Activated B cell treated with CpG ODN at 0.5 μM for 24 hours (primary cell): ENCODE results near the gene FERMT3. TPM values are rescaled to one million over a fixed set of nuclear protein-coding genes. Genes with fewer than 3 reads are reported as not detected.

ENCODE experiments used
- ATAC-seq: fragments of 200-7000 bp; cut with Tn5 transposase; one replicate; pipeline ENCODE4 v1.10.0; 2021; ENCODE audit warnings: low read depth, mild to moderate bottlenecking, moderate library complexity
- CTCF ChIA-PET: fragments of 350-600 bp; sonication (Branson Sonifier 250); formaldehyde crosslinking; loops from one replicate; lab custom pipeline; 2021; ENCODE audit warnings: antibody characterized with exemption; lab: Charles Lee
- POLR2A ChIA-PET: fragments of 350-600 bp; sonication (Branson Sonifier 250); formaldehyde crosslinking; loops from one replicate; lab custom pipeline; 2021; ENCODE audit warnings: antibody characterized with exemption; lab: Charles Lee
- DNase-seq: peaks from one replicate; pipeline ENCODE4 v3.0.0; 2022
- H3K27ac Mint-ChIP-seq: one replicate; pipeline ENCODE4 v1.8.0; 2020; ENCODE audit warnings: mixed read lengths
- H3K27me3 Mint-ChIP-seq: one replicate; pipeline ENCODE4 v1.8.0; 2021; ENCODE audit warnings: mixed read lengths
- H3K36me3 Mint-ChIP-seq: one replicate; pipeline ENCODE4 v1.8.0; 2021; ENCODE audit warnings: low read depth, mixed read lengths
- H3K4me1 Mint-ChIP-seq: one replicate; pipeline ENCODE4 v1.8.0; 2021; ENCODE audit warnings: mixed read lengths
- H3K4me3 Mint-ChIP-seq: one replicate; pipeline ENCODE4 v1.8.0; 2020; ENCODE audit warnings: mild to moderate bottlenecking, mixed read lengths
- H3K9me3 Mint-ChIP-seq: one replicate; pipeline ENCODE4 v1.8.0; 2020; ENCODE audit warnings: mixed read lengths
- intact Hi-C: fragments of 100-400 bp; cut with micrococcal nuclease; formaldehyde crosslinking; loops from one replicate; pipeline ENCODE4 v1.15.1; 2024
- total RNA-seq: library from RNA; stranded (reverse); gene quantifications from 2 replicates; pipeline ENCODE4 v1.2.3, GENCODE V29; 2022
- TF ChIP-seq, protein P1 (sequence below): fragments of 200-600 bp; IDR thresholded peaks from one replicate; pipeline ENCODE4 v1.8.0; 2022; ENCODE audit warnings: antibody characterized with exemption, mild to moderate bottlenecking

FERMT3 gene
- total RNA-seq, 1 donor from 2014 or later, result 169 TPM

- Mint-ChIP-seq H3K4me3 (peak overlapping the region; percentile 87), H3K4me1 (peaks cover 45% of the 10 kb centered on the region)
- POLR2A ChIA-PET, result interaction anchor here (0.5 to 12.7 kb wide), 23 partner anchors 8 to 1617 kb away, joined by 3 to 191 read pairs (median 5); partner anchors contain the start of genes BAD, FERMT3, FKBP2 and PPP1R14B
These were observed 20.1 kb downstream of the FERMT3 start for GRCh38 chr11:64226507-64227051.

GRCh38 chr11:64227405-64227956 is 21.0 kb downstream of the FERMT3 start:
- Mint-ChIP-seq H3K36me3 (peaks cover 10% of the 10 kb centered on the region), H3K27ac (peak overlapping the region; percentile 81), H3K4me1 (peaks cover 54% of the 10 kb centered on the region), H3K4me3 (peak overlapping the region; percentile 87), H3K27me3 (no peaks in the 10 kb centered on the region), H3K9me3 (no peaks in the 10 kb centered on the region)
- intact Hi-C loops, result loop anchor here (2.0 kb wide), 1 partner anchor 41 kb away; the partner anchor contains the start of gene STIP1
- ATAC-seq (no peak), DNase-seq (no peak)
- ChIA-PET CTCF (interaction anchor here (0.5 to 5.0 kb wide), 3 partner anchors 10 to 57 kb away, joined by 3 to 34 read pairs (median 4); partner anchors contain the start of genes BAD and FERMT3), POLR2A (interaction anchor here (0.6 to 12.7 kb wide), 13 partner anchors 9 to 283 kb away, joined by 3 to 191 read pairs (median 19); partner anchors contain the start of genes FERMT3, FKBP2, PPP1R14B and STIP1)
- TF ChIP-seq, protein P1, sequence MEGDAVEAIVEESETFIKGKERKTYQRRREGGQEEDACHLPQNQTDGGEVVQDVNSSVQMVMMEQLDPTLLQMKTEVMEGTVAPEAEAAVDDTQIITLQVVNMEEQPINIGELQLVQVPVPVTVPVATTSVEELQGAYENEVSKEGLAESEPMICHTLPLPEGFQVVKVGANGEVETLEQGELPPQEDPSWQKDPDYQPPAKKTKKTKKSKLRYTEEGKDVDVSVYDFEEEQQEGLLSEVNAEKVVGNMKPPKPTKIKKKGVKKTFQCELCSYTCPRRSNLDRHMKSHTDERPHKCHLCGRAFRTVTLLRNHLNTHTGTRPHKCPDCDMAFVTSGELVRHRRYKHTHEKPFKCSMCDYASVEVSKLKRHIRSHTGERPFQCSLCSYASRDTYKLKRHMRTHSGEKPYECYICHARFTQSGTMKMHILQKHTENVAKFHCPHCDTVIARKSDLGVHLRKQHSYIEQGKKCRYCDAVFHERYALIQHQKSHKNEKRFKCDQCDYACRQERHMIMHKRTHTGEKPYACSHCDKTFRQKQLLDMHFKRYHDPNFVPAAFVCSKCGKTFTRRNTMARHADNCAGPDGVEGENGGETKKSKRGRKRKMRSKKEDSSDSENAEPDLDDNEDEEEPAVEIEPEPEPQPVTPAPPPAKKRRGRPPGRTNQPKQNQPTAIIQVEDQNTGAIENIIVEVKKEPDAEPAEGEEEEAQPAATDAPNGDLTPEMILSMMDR, result no peak

More at GRCh38 chr11:64226507-64227051, 20.1 kb downstream of the FERMT3 start:
- Mint-ChIP-seq H3K9me3 (no peaks in the 10 kb centered on the region), H3K36me3 (peaks cover 13% of the 10 kb centered on the region), H3K27ac (peak overlapping the region; percentile 81), H3K27me3 (no peaks in the 10 kb centered on the region)
- CTCF ChIA-PET, result interaction anchor here (1.7 to 5.0 kb wide), 2 partner anchors 10 to 20 kb away, joined by 6 to 34 read pairs; partner anchors contain the start of gene FERMT3
- ATAC-seq (peak; percentile 20), DNase-seq (peak; percentile 57)
- TF ChIP-seq, protein P1, result no peak
- intact Hi-C loops, result loop anchor here (1.0 to 2.0 kb wide), 5 partner anchors 14 to 58 kb away; partner anchors contain the start of genes BAD and STIP1

GRCh38 chr11:64229090-64229743 is 22.7 kb downstream of the FERMT3 start:
- intact Hi-C loops, result no loop called here
- Mint-ChIP-seq H3K27ac (peak overlapping the region; percentile 91), H3K4me3 (peak overlapping the region; percentile 91), H3K4me1 (peaks cover 66% of the 10 kb centered on the region), H3K36me3 (no peaks in the 10 kb centered on the region), H3K9me3 (no peaks in the 10 kb centered on the region), H3K27me3 (no peaks in the 10 kb centered on the region)
- ChIA-PET CTCF (interaction anchor here (0.6 kb wide), 1 partner anchor 12 kb away, joined by 3 read pairs; the partner anchor contains the start of gene FKBP2), POLR2A (interaction anchor here (0.9 to 12.7 kb wide), 9 partner anchors 12 to 76 kb away, joined by 3 to 191 read pairs (median 4); partner anchors contain the start of genes ESRRA, FERMT3, FKBP2 and PPP1R14B)
- ATAC-seq (no peak), DNase-seq (no peak)
- TF ChIP-seq, protein P1, result no peak

DNA sequence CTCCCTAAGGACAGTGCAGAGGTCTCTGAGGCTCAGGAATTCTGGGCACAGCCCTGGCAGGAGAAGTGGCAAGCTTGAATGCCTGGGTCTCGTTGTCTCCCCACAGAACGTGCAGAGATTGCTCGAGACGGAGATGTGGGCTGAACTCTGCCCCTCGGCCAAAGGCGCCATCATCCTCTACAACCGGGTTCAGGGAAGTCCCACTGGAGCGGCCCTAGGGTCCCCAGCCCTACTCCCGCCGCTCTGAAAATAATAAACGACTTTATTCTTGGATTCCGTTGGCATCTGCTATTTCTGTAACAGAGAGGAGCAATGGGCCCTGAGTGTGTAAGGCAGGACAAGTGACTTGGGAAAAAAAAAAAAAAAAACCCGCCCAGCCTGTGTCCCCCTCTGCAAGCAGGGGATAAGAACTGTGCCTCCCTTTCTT is 23.2 kb downstream of the FERMT3 start:
- no peaks in the 10 kb centered on the region for H3K27me3 Mint-ChIP-seq
- ChIA-PET CTCF (interaction anchor here (0.6 kb wide), 1 partner anchor 11 kb away, joined by 3 read pairs; the partner anchor contains the start of gene FKBP2), POLR2A (interaction anchor here (0.7 to 12.7 kb wide), 9 partner anchors 11 to 75 kb away, joined by 3 to 191 read pairs (median 5); partner anchors contain the start of genes ESRRA, FERMT3, FKBP2 and PPP1R14B)
- H3K27ac Mint-ChIP-seq, result peak overlapping the region; percentile 91
- TF ChIP-seq, protein P1, result no peak
- DNase-seq, result no peak
- peaks cover 64% of the 10 kb centered on the region for H3K4me1 Mint-ChIP-seq
- intact Hi-C loops, result loop anchor here (1.0 to 5.0 kb wide), 8 partner anchors 11 to 292 kb away; partner anchors contain the start of genes GPR137, NAA40, PPP1R14B and PRDX5
- peak overlapping the region; percentile 91 for H3K4me3 Mint-ChIP-seq
- no peaks in the 10 kb centered on the region for H3K9me3 Mint-ChIP-seq
- no peak for ATAC-seq
- H3K36me3 Mint-ChIP-seq, result no peaks in the 10 kb centered on the region
